ENCODE data around the gene GDPD5. TPM values are rescaled to one million over a fixed set of nuclear protein-coding genes. Genes with fewer than 3 reads are reported as not detected.

The GDPD5 gene

DNA sequence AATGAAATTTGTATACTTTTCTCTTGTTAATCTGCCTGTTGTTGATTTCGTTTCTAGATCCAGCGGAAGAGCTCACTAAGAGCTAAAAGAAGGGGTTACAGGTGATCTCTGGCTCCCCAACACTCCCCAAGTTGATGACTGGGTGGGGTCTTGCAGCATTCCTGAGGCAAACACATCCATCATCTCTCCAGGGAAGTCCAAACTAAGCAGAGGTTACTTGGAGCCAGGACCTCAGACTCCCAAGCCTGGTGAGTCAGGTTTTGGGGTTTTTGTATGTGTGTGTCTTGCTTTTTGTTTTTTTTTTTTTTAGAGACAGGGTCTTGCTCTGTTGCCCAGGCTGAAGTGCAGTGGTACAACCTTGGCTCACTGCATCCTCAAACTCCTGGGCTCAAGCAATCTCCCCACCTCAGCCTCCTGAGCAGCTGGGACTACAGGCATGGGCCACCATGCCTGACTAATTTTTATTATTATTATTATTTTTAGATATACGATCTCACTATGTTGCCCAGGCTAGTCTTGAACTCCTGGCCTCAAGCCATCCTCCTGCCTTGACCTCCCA lies 137.9 kb downstream of the GDPD5 start:
- H3K36me3 ChIP-seq (ENCODE audit: insufficient read depth, low read length), result no peaks in the 10 kb centered on the region
- no peaks in the 10 kb centered on the region for H3K9me3 ChIP-seq (replicated peaks; ENCODE audit: low read length)
- H3K9ac ChIP-seq (ENCODE audit: low read depth, low read length), result no peak overlapping the region
- no peak overlapping the region for H3K4me2 ChIP-seq (ENCODE audit: low read length)
- peaks cover 7% of the 10 kb centered on the region for H3K4me1 ChIP-seq (ENCODE audit: control insufficient read depth, insufficient read depth, low read length)
- peaks cover 7% of the 10 kb centered on the region for H3K27me3 ChIP-seq (ENCODE audit: control insufficient read depth, insufficient read depth, low read length)
- H3K4me3 ChIP-seq (ENCODE audit: low read length), result no peak overlapping the region

DNA sequence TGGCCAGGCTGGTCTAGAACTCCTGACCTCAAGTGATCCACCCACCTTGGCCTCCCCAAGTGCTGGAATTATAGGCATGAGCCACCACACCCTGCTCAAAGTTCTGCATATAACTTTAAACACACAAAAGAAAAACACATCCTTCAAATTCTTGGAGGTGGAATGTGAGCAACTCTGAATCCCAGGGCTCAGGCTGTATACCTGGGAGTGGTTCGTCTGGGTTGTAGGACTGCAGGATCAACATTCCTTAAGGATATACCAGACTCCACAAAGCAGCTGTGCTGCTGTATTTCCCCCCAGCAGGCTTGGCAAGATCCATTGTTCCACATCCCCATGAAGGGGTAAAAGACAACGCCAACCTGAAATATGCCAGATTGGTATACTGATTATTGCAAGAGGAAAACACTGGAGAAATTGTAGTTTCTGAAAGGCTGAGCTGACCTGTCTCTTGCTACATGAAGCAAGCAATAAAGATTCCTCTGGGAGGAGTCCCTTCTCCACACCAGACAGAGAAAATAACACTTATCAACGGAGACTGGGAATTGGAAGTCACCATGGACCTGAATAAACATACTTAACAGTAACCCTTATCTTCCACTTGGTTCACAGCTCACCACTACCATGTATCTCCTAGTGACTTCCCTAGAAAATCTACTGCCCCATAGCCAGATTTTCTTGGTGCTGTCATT lies 138.7 kb downstream of the GDPD5 start:
- Histone ChIP-seq H3K9me3 (replicated peaks; ENCODE audit: low read length) (no peaks in the 10 kb centered on the region), H3K4me1 (ENCODE audit: control insufficient read depth, insufficient read depth, low read length) (peaks cover 7% of the 10 kb centered on the region), H3K36me3 (ENCODE audit: insufficient read depth, low read length) (no peaks in the 10 kb centered on the region), H3K9ac (ENCODE audit: low read depth, low read length) (no peak overlapping the region), H3K4me3 (ENCODE audit: low read length) (no peak overlapping the region), H3K27me3 (ENCODE audit: control insufficient read depth, insufficient read depth, low read length) (peaks cover 7% of the 10 kb centered on the region), H3K4me2 (ENCODE audit: low read length) (no peak overlapping the region)

Small RNA genes within 50 kb of the gene (small RNA-seq; reads per million reads assigned to genes)
- gene SNORD15A, result not detected
- gene SNORD15B, result 10,440 reads per million, percentile 100 among the genes with 10 or more reads in this experiment
